GM18519 (cell line): ENCODE results near the gene ARHGAP4.

Source experiments
- ATAC-seq: cut with Tn5 transposase; IDR thresholded peaks from one replicate; pipeline ENCODE4 v1.9.1; 2021; ENCODE audit warnings: mild to moderate bottlenecking, moderate library complexity; ENCODE audit not compliant: unreplicated experiment, low FRiP score

ARHGAP4 gene

DNA sequence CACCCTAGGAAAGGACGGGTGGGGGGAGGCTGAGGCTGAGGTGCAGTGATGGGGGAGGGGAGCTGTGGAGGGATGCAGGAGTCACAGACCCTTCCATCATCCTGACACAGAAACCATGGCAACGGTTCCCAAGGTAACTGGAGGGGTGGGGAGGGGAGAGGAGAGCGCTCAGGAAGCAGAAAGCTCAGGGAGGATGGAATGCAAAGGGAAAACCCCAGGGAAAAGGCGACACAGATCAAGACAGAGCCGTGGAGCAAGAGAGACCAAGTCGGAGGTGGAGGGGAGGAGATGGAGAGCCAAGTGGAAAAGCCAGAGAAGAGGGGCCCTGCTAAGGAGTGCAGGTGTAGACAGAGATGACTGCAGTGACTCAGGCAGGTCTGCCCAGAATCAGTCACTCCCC lies 54.6 kb downstream of the ARHGAP4 start:
- no peak for ATAC-seq

DNA sequence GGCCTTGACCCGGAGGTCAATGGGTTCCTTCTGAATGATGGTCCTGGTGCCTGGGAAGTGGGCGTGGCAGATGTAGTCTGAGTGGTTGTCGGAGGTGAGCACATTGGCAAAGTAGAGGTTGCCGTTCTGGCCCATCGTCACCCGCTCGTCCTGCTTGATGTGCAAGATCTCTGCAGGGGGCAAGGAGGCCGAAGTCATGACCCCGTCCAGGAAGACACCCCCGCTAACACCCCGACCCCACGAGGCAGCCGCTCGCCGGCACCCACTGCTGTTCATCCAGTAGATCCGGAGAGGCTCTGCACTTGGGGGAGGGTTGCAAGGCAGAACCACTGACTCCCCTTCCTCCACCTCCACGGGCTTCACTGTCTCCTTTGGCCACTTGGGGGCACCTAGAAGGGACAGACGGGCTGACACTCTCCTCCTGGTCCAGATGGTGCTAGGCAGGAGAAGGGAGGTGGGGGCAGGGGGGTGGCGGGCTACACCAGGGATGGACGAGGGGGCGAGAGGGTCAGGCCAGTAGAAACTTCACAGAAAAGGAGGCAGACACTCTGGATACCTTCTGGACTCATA lies 55.2 kb downstream of the ARHGAP4 start:
- ATAC-seq: no peak

DNA sequence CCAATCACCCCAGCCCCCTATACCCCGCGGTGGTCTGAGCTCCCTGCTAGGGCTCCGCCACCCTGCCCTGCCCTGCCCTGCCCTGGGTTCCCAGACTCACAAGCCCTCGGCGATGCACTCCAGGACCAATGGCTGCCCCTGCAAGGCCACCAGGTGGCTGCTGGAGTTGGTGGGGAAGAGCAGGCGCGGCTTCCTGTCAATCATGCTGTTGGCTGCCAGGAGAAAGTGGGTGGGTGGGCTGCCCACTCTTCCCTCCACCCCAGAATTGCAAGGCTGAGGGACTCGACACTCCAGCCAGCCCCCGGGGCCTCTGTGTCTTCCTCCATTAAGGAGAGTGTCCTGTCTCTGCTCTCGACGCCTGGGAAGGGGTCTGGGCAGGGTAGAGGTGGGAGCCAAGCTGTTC lies 55.8 kb downstream of the ARHGAP4 start:
- ATAC-seq: no peak

DNA sequence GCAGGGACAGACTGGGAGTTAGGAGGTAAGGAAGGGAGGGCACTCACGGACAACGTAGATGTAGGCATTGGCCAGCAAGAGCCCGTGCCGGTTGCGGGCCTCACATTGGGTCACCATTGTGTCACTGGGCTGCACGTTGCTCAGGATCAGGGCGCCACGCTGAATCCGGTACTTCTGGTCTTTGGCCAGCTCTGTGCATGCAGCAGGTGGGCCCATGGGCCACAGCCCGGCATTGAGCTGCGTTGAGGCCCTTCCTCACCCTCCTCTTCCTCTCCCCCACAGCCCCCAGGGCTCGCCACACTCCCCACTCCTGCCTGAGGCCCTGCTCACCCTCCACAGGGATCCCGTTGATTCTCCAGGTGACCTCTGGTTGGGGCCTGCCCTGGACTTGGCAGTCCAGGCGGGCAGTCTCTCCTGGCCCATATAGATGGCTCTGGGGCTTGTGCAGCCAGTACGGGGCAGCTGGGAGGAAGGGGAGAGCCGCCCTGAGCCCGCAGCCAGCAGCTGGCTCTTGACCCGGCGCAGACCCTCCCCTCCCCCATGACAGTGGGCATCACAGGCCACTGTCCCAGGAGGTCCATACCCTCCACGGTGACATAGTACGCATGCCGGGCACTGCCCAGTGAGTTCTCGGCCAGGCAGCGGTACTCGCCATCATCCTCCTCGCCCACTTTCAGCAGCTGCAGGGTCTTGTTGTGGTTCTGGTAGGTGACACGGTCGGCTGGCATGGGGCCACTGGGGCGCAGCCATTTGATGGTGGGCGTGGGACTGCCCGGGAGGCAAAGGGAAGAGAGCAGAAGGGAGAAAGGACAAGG lies 56.4 kb downstream of the ARHGAP4 start:
- ATAC-seq: no peak

DNA sequence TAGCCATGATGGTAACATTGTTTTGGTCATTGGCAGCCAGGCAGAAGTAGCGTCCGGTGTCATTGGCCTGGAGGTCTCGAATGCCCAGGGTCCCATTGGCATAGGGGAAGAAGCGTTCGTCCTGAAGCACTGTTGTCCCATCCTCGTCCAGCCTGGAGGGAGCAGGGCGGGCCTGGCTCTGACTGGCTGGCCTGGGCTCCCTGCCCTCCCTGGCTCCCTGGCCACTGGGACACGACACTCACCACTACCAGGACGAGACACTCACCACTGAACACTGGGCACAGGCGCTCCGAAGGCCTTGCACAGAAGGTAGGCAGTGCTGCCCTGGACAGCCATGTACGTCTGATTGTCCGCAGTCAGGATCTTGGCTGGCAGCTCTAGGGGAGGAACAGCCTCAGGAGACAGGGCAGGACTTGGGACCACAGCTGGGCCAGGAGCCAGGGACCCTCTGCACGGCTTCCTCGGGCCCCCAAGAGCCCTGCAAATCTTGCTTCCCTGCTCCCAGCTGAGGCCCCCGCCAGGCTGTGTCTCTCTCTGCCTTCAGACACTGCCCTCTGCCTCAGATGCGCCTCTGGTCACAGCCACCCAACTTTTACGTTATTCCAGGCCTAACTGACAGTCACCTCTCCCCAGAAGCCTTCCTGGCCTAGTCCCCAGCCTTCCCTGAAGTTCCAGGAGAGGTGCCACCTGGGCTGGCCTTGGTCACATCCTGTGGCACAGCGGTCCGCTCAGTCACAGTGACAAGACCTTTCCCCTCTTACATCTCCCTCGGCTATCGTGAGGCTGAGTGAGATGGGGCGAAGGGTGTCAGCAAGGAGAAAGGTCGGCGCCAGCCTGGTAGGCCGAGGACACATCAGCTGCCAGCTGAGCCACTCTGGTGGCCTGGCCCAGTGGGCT lies 57.2 kb downstream of the ARHGAP4 start:
- no peak for ATAC-seq

DNA sequence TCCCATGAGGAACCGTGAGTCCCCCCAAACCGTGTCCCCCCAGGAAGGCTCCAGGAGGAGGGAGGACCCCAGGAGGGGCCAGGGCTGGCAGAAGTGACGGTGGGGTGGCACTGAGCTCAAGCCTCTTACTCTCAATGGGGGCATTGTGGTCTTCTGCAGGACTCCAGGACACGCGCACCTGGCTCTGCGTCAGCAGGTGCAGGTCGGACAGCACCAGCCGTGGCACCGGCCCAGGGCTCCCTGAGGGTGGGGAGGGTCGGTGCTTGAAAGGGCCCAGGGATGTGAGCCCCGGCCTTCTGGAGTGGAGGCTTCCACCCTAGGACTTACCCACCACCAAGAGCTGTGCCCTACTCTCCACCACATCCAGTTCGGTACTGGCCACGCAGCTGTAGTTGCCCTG lies 58.4 kb downstream of the ARHGAP4 start:
- ATAC-seq: no peak

DNA sequence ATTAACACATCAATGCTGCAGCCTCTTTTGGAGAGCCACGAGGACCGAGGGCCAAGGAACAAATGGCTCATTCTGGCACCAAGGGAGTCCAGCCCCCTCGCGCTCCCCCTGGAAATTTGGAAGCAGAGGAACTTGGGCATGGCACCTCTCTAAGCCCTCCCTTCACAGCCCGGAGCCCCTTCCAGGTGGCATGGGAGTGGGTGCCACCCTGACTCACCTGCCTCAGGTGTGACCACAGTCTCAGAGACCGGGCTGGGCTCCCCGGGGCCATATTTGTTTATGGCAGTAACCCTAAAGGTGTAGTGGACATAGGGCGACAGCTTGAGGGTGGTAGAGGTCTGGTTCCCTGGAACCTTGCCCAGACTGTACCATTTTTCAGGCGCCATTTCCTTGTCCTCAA lies 58.9 kb downstream of the ARHGAP4 start:
- no peak for ATAC-seq

DNA sequence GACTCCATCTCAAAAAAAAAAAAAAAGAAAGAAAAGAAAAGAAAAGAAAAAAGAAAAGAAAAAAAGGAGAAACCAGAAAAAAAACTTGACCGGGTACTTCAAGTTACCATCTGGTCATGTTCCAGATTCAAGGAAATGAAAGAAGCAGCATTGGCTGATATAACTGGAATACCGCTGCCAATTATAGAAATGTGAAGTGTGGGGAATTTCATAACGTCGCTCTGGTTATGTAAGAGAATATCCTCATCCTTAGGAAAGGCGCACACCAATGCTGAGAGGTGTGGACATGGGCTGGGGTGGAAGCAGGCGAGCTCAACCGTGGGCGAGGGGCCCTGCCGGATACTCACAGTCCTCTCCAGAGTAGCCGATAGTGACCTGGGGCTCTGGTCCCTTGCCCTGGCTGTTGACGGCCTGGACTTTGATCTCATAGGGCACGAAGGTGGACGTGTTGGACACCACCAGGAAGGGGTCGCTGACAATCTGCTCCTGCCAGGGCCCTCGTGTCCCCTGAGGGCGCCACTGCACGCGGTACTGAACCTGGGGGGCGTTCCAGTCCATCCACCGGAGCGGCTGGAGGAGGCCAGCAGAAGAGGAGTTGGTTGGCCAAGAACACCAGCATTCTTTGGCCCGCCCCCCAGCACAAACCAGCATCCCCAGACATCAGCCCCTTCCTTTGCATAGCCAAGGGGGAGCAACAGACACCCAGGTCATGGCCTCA lies 59.6 kb downstream of the ARHGAP4 start:
- ATAC-seq: no peak

DNA sequence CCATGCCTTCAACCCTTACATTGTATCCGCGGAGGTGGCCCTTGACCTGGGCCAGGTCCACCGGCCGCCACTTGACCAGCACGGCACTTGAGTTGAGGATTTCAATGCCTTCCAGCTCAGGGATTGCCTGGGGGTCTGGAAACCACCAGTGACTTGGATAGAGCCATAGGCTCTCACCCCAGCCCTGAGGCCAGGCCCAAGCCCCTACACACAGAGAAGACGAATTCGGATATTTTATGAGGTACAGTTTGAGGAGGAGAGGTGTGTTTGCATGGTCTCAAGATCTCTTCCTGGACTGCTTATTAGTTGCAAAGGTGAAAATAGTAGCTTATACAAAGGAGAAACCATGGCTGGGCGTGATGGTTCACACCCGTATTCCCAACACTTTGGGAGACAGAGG lies 60.4 kb downstream of the ARHGAP4 start:
- ATAC-seq: no peak

DNA sequence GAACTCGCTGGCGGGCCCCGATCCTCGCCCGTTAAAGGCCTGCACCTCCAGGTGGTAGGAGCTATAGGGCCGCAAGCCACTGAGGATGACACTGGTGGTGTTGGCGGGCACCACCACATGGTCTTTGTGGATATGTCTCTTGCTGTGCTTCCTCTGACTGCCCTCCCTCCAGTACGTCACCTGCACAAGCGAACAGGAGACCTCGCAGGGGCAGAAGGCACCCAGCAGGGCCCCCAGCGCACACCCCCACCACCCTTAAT lies 60.8 kb downstream of the ARHGAP4 start:
- ATAC-seq: no peak

DNA sequence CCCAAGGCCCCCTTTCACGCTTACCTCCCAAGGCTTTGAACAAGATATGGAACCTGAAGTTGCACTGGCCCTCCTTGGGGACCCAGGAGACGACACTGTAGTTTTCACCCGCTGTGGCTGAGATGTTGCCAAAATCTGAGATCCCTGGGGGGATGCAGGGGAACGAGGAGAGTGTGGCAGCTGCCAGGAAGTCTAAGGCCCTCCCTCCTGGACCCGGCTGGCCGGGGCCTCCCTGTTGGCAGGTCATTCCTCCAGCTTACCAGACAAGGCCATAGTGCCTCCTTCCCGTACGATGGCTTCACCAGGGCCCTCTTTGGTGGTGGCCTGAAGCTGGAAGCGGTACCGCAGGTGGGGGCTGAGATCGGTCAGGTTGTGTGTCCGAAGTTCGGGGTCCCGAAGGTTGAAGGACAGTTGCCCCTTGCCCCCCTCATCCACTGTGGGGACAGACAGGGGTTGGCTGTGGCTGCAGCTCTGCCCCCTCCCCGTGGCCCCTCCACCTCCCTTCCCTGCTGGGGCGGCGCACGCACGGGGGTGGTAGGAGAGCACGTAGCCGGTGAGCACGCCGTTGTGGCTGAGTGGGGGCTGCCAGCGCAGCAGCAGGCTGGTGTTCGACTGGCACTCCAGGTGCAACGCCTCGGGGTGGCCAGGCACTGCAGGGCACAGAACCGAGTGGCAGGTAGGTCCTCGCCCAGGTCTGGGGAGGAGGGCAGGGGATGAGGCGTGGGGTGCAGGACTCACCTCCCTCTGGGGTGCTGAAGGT lies 61.3 kb downstream of the ARHGAP4 start:
- ATAC-seq: no peak

DNA sequence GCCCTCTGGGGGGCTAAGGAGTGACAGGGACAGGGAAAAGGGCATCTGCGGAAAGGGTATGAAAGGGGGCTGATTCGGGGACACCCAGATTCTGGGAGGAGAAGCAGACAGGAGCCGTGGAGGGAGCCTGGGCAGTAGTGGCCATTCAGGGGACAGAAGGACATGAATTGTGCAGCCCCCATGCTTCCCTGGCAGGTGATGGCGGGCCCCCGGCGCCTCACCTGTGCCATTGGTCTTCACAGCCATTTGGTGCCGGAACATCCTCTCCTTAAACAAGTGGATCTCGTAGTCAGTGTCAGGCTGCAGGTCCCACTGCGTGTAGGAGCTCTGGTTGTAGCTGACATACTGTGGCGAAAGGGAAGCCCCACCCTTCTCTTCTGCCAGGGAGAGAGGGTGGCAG lies 62.0 kb downstream of the ARHGAP4 start:
- no peak for ATAC-seq

DNA sequence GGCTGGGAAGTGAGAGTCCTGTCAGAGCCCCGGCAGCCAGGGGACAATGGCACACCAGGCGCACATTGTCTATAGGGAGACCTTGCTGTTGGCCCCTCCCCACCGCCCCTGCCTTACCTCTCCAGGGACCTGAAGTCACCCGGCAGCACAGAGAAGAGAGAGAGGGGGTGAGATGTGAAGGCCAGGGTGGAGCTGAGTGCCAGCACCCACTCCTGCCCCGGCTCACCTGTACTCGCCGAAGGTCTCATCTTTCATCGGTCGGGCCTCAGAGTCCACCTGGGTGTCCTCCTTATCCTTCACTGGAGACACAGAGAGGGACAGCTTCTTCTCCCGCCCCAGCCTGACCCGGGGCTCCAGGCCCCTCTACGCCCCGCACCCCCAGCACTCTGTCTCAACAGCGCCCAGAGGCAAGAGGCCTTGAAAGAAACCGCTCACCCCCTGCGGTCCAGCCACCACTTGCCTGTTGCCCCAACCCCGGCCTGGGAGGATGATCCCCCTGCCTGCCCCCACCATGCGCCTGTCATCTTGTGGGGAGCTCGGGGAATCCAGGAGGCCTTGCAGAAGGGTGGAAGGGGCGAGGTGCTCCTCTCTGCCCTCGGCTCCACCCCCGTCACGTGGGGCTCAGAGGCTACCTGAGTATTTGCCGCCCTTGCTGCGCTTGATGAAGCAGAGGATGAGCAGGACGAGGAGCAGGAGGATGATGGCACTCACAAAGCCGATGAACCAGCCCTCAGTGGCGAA lies 62.6 kb downstream of the ARHGAP4 start:
- ATAC-seq: no peak

DNA sequence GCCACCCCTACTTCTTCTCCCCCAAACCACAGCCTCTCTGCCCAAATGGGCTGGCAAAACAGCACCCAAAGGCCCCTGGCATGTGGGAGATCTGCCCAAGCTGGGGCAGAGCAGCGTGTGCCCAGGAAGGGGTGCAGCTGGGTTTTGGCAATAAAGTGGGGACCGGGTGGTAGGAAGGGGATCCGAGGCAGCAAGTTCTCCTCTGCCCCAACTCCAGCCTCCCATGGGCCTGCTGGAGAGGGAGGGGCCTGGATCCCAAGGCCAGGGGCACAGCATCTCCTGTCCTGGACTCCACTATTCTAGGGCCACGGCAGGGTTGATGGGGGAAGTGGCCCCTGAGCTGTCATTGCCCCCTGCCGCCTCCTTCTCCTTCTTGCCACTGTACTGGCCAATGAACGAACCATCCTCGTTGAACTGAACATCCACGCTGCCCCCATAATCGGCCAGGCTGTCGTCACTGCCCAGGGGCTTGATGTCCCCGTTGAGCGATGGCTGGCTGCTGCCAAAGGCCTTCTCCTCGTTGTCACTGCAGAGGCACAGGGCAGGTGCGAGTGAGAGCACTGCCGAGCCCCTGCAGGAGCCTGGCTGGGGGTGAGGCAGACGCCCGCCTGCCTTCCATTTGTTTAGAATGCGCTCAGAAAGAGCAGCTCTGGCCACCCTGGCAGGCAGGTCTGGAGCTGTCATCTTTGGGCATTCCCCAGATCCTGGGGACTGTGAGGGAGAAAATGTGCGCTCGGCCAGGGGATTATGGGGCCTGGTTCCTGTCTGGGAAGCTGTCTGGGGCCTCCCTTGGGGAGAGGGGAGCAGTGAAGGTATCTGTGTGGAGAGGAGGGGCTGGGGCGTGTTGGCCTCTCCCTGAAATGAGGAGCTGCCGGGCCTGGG lies 63.5 kb downstream of the ARHGAP4 start:
- ATAC-seq: no peak

DNA sequence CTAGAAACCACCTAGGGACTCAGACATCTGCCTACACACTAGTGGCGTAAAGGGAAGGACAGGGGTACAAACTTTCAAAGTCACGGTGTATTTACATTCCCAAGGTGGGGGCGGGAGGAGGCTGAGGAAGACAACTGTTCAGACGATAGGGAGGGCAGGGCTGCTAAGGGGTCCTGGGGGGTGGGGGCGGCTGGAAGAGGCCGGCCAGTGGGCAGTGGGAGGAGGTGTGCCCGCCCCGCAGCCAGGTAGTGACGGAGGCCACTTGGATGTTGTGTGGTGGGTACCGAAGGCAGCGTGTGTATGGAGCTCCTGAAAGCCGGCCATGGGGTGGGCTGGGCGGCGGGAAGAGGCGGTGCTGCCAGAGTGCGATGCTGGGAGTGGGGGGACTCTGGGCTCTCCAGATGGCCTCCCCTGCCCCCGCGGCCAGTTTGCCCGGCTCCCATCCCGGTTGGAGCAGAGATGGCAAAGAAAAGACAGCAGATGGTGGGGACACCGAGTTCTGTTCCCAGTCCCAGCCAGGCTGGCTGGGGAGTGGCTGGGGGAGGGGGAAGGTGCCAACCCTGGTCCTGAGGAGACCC lies 64.2 kb downstream of the ARHGAP4 start:
- ATAC-seq: no peak

DNA sequence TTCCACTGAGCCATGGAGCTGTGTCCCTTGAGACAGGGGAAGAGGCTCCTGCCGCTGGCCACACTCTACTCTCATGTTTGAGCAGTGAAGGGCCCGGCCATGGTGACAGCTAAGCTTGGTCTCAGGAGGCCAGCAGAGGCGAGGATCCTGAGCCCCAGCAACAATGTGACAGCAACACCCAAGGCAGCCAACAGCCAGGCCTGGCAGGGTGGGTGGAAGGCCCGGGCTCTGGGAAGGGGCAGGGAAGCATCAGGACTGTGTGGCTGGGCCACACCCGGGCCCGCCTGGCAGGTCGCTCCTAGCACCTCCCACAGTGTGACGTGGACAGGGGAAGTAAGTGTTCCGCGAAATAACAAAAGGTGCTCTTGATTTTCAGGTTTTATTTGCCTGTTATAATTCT lies 64.9 kb downstream of the ARHGAP4 start:
- no peak for ATAC-seq
